ENCODE data around the gene RGS6.

GRCh38 chr14:72081137-72081536 lies 148.9 kb downstream of the RGS6 start:
- TF ChIP-seq CTCF (IDR thresholded peaks at IDR 0.05; ENCODE audit: low read length) = no peak
- TF ChIP-seq EZH2 (IDR thresholded peaks at IDR 0.05; ENCODE audit: borderline replicate concordance, low read length) = no peak

All from OCI-LY1 (cell line).